NCI-H1417 (cell line): ENCODE measurements around the gene COL23A1.
A peak's percentile ranks its signal among the peaks of the same experiment; 100 is the strongest.
"Not testable (repeated sequence)": the region's sequence is repeated elsewhere in the genome, so short reads cannot be mapped to it uniquely, and the experiment has no call there.

Source experiments
- DNase-seq, 3 experiments: peaks; one replicate each; lab custom pipeline; 2025; lab: John Stamatoyannopoulos, UW

COL23A1 gene

GRCh38 chr5:178206166-178207101, 383.8 kb downstream of the COL23A1 start:
- DNase-seq = no peak

- no peak for DNase-seq
Observed at GRCh38 chr5:178205749-178206047, 384.5 kb downstream of the COL23A1 start.

- peak; percentile 49 to 52 (median 50) for DNase-seq
Observed at GRCh38 chr5:178204935-178205748, 385.1 kb downstream of the COL23A1 start.

- peak; percentile 85 to 97 (median 94) for DNase-seq
Observed at GRCh38 chr5:178204182-178204934, 385.8 kb downstream of the COL23A1 start, which contains the start of gene HNRNPAB. TSS of gene HNRNPAB (plus strand) at chr5:178204533. CDS start at chr5:178204838, 305 bp downstream.

- peak in 1 of 3 experiments; percentile 53 for DNase-seq
Observed at GRCh38 chr5:178203670-178204181, 386.5 kb downstream of the COL23A1 start.

- DNase-seq = no peak
Observed at GRCh38 chr5:178202541-178202940, 387.7 kb downstream of the COL23A1 start.

- DNase-seq = no peak
Observed at GRCh38 chr5:178201927-178202235, 388.3 kb downstream of the COL23A1 start.

GRCh38 chr5:178201221-178201926, 388.8 kb downstream of the COL23A1 start:
- DNase-seq = no peak

GRCh38 chr5:178199581-178200434, 390.4 kb downstream of the COL23A1 start:
- DNase-seq = no peak

- no peak for DNase-seq
Observed at GRCh38 chr5:178198706-178199105, 391.5 kb downstream of the COL23A1 start.

GRCh38 chr5:178198151-178198550, 392.0 kb downstream of the COL23A1 start:
- DNase-seq = not testable (repeated sequence)

- no peak for DNase-seq
Observed at GRCh38 chr5:178196986-178197385, 393.2 kb downstream of the COL23A1 start.

GRCh38 chr5:178196281-178196812, 393.8 kb downstream of the COL23A1 start:
- DNase-seq = no peak

GRCh38 chr5:178194026-178194425, 396.2 kb downstream of the COL23A1 start:
- DNase-seq = no peak

GRCh38 chr5:178193251-178193809, 396.9 kb downstream of the COL23A1 start:
- no peak for DNase-seq

GRCh38 chr5:178192787-178193186, 397.4 kb downstream of the COL23A1 start:
- no peak for DNase-seq

GRCh38 chr5:178192244-178192643, 397.9 kb downstream of the COL23A1 start:
- DNase-seq = no peak

- DNase-seq = no peak
Observed at GRCh38 chr5:178191661-178192060, 398.5 kb downstream of the COL23A1 start.

GRCh38 chr5:178189433-178189832, 400.8 kb downstream of the COL23A1 start:
- DNase-seq = no peak
